HepG2 (cell line): ENCODE results near the gene RGS14. TPM values are rescaled to one million over a fixed set of nuclear protein-coding genes. Genes with fewer than 3 reads are reported as not detected.

Experiments
- HNRNPUL1 ChIP-seq: fragments of 200-400 bp; formaldehyde crosslinking; IDR thresholded peaks from 2 replicates; pipeline ENCODE4 v1.6.1; 2017; ENCODE audit warnings: low read depth, mild to moderate bottlenecking, low read length, moderate library complexity
- ISL2 ChIP-seq: sonication (generic); formaldehyde crosslinking; IDR thresholded peaks from 2 replicates; pipeline ENCODE4 v1.5.0; 2020; ENCODE audit warnings: missing genetic modification reagents
- NPAS2 ChIP-seq: sonication (generic); formaldehyde crosslinking; IDR thresholded peaks from 2 replicates; pipeline ENCODE4 v1.8.0; 2022; ENCODE audit warnings: mild to moderate bottlenecking, missing genetic modification reagents, borderline replicate concordance
- PCBP2 ChIP-seq: fragments of 200-400 bp; formaldehyde crosslinking; optimal IDR thresholded peaks from 2 replicates; pipeline ENCODE3; 2018; ENCODE audit warnings: low read length, low read depth; ENCODE audit not compliant: poor library complexity, severe bottlenecking
- SCMH1 ChIP-seq: sonication (generic); formaldehyde crosslinking; IDR thresholded peaks from 2 replicates; pipeline ENCODE4 v1.9.0; 2021; ENCODE audit warnings: missing genetic modification reagents, mild to moderate bottlenecking, borderline replicate concordance
- XRCC5 ChIP-seq: fragments of 200-400 bp; formaldehyde crosslinking; optimal IDR thresholded peaks from 2 replicates; pipeline ENCODE3; 2017; ENCODE audit warnings: mild to moderate bottlenecking, low read length
- ZNF24 ChIP-seq: fragments of 450-650 bp; IDR thresholded peaks from 2 replicates; pipeline ENCODE4 v1.6.1; 2017; ENCODE audit warnings: antibody characterized with exemption, mild to moderate bottlenecking
- ZNF343 ChIP-seq: sonication (generic); formaldehyde crosslinking; IDR thresholded peaks from 2 replicates; pipeline ENCODE4 v1.4.0; 2020; ENCODE audit warnings: mild to moderate bottlenecking, missing genetic modification reagents
- ZNF546 ChIP-seq: sonication (generic); formaldehyde crosslinking; conservative IDR thresholded peaks from 2 replicates; pipeline ENCODE4 v1.8.1; 2023; ENCODE audit warnings: mild to moderate bottlenecking, missing genetic modification reagents
- polyA plus RNA-seq, 8 experiments: library from polyadenylated mRNA; depleted of rRNA in 3 of 8; stranded (reverse) in 7 of 8; unstranded in 1 of 8; fragments of >200 nt; fragmentation: Illumina TruSeq in 4 of 8; extraction: Trizol in 4 of 8; gene quantifications; 2 replicates each; pipeline versions ENCODE4 v1.2.1 to v1.2.3, GENCODE V29; 2011 to 2016; ENCODE audit warnings: low read depth in 4 of 8, missing spikeins in 1 of 8, mixed read lengths in 1 of 8; ENCODE audit not compliant: insufficient read depth in 1 of 8
- total RNA-seq, 5 experiments: library from RNA; depleted of rRNA; stranded (reverse); fragments of >200 nt; fragmentation: Illumina TruSeq; extraction: Trizol; gene quantifications; 2 replicates each; pipeline ENCODE4 v1.2.3, GENCODE V29; 2016; ENCODE audit warnings: low read depth in 1 of 5
- TF ChIP-seq, protein P1 (sequence below): sonication (generic); formaldehyde crosslinking; conservative IDR thresholded peaks from 2 replicates; pipeline ENCODE4 v1.4.0; 2020; ENCODE audit warnings: mild to moderate bottlenecking, missing genetic modification reagents, moderate library complexity
- TF ChIP-seq, protein P2 (sequence below): sonication (generic); formaldehyde crosslinking; IDR thresholded peaks from 2 replicates; pipeline ENCODE4 v1.5.1; 2020; ENCODE audit warnings: mild to moderate bottlenecking, moderate library complexity, missing genetic modification reagents
- TF ChIP-seq, protein P3 (sequence below): sonication (generic); formaldehyde crosslinking; IDR thresholded peaks from 2 replicates; pipeline ENCODE4 v1.5.0; 2020; ENCODE audit warnings: mild to moderate bottlenecking, missing genetic modification reagents, borderline replicate concordance
- TF ChIP-seq, protein P4 (sequence below): IDR thresholded peaks from 2 replicates; pipeline ENCODE4 v1.6.1; 2012; ENCODE audit warnings: inconsistent platforms
- TF ChIP-seq, protein P5 (sequence below): sonication (generic); formaldehyde crosslinking; IDR thresholded peaks from 2 replicates; pipeline ENCODE4 v1.8.1; 2023; ENCODE audit warnings: mild to moderate bottlenecking, inconsistent platforms, moderate library complexity, missing genetic modification reagents, borderline replicate concordance
- TF ChIP-seq, protein P6 (sequence below): sonication (generic); formaldehyde crosslinking; IDR thresholded peaks from 2 replicates; pipeline ENCODE4 v1.4.0; 2020; ENCODE audit warnings: missing genetic modification reagents

The RGS14 gene
- total and polyA plus RNA-seq, 2 of the 13 experiments (the other 11 are each of a cell fraction or from before 2014, with no cell fraction given): 11.1 to 17.2 TPM

DNA sequence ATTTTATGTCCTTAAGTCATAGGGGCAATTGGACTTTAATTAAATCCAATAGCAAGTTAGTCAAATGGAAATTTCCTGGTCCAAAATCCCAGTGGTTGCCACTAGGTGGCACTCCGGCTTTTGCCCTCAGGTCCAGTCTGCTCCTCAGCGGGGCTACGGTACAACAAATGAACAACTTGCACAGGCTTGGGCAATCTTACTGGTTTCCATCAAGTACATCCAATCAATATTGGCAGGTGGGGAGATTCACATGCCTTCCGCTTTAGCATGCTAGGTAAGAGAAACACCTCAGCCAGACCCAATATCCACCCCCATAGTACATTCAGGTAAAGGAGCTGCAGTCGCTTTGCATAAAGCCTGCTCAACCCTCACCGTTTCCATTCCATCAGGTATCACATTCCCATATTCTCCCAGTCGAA, 39.8 kb upstream of the RGS14 start (continued):
- TF ChIP-seq, protein P1, sequence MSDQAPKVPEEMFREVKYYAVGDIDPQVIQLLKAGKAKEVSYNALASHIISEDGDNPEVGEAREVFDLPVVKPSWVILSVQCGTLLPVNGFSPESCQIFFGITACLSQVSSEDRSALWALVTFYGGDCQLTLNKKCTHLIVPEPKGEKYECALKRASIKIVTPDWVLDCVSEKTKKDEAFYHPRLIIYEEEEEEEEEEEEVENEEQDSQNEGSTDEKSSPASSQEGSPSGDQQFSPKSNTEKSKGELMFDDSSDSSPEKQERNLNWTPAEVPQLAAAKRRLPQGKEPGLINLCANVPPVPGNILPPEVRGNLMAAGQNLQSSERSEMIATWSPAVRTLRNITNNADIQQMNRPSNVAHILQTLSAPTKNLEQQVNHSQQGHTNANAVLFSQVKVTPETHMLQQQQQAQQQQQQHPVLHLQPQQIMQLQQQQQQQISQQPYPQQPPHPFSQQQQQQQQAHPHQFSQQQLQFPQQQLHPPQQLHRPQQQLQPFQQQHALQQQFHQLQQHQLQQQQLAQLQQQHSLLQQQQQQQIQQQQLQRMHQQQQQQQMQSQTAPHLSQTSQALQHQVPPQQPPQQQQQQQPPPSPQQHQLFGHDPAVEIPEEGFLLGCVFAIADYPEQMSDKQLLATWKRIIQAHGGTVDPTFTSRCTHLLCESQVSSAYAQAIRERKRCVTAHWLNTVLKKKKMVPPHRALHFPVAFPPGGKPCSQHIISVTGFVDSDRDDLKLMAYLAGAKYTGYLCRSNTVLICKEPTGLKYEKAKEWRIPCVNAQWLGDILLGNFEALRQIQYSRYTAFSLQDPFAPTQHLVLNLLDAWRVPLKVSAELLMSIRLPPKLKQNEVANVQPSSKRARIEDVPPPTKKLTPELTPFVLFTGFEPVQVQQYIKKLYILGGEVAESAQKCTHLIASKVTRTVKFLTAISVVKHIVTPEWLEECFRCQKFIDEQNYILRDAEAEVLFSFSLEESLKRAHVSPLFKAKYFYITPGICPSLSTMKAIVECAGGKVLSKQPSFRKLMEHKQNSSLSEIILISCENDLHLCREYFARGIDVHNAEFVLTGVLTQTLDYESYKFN: peak; percentile 36; the same call in 1 of the 2 replicates
- TF ChIP-seq ISL2 (CRISPR knock-in tag): no peak
- TF ChIP-seq ZNF343 (CRISPR knock-in tag): no peak
- TF ChIP-seq, protein P2, sequence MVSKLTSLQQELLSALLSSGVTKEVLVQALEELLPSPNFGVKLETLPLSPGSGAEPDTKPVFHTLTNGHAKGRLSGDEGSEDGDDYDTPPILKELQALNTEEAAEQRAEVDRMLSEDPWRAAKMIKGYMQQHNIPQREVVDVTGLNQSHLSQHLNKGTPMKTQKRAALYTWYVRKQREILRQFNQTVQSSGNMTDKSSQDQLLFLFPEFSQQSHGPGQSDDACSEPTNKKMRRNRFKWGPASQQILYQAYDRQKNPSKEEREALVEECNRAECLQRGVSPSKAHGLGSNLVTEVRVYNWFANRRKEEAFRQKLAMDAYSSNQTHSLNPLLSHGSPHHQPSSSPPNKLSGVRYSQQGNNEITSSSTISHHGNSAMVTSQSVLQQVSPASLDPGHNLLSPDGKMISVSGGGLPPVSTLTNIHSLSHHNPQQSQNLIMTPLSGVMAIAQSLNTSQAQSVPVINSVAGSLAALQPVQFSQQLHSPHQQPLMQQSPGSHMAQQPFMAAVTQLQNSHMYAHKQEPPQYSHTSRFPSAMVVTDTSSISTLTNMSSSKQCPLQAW (CRISPR knock-in tag): peak; percentile 68
- no peak for TF ChIP-seq HNRNPUL1
- TF ChIP-seq SCMH1 (CRISPR knock-in tag): no peak
- TF ChIP-seq PCBP2: no peak
- TF ChIP-seq, protein P3, sequence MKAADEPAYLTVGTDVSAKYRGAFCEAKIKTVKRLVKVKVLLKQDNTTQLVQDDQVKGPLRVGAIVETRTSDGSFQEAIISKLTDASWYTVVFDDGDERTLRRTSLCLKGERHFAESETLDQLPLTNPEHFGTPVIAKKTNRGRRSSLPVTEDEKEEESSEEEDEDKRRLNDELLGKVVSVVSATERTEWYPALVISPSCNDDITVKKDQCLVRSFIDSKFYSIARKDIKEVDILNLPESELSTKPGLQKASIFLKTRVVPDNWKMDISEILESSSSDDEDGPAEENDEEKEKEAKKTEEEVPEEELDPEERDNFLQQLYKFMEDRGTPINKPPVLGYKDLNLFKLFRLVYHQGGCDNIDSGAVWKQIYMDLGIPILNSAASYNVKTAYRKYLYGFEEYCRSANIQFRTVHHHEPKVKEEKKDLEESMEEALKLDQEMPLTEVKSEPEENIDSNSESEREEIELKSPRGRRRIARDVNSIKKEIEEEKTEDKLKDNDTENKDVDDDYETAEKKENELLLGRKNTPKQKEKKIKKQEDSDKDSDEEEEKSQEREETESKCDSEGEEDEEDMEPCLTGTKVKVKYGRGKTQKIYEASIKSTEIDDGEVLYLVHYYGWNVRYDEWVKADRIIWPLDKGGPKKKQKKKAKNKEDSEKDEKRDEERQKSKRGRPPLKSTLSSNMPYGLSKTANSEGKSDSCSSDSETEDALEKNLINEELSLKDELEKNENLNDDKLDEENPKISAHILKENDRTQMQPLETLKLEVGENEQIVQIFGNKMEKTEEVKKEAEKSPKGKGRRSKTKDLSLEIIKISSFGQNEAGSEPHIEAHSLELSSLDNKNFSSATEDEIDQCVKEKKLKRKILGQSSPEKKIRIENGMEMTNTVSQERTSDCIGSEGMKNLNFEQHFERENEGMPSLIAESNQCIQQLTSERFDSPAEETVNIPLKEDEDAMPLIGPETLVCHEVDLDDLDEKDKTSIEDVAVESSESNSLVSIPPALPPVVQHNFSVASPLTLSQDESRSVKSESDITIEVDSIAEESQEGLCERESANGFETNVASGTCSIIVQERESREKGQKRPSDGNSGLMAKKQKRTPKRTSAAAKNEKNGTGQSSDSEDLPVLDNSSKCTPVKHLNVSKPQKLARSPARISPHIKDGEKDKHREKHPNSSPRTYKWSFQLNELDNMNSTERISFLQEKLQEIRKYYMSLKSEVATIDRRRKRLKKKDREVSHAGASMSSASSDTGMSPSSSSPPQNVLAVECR (CRISPR knock-in tag): peak; percentile 21; the same call in 1 of the 2 replicates
- TF ChIP-seq ZNF546 (CRISPR knock-in tag): no peak
- no peak for TF ChIP-seq ZNF24
- TF ChIP-seq XRCC5: peak; percentile 66
- no peak for TF ChIP-seq NPAS2
- TF ChIP-seq, protein P4, sequence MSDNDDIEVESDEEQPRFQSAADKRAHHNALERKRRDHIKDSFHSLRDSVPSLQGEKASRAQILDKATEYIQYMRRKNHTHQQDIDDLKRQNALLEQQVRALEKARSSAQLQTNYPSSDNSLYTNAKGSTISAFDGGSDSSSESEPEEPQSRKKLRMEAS: 0 out of 2 replicates have a peak, but pooled peaks have one; percentile 29
- TF ChIP-seq, protein P5, sequence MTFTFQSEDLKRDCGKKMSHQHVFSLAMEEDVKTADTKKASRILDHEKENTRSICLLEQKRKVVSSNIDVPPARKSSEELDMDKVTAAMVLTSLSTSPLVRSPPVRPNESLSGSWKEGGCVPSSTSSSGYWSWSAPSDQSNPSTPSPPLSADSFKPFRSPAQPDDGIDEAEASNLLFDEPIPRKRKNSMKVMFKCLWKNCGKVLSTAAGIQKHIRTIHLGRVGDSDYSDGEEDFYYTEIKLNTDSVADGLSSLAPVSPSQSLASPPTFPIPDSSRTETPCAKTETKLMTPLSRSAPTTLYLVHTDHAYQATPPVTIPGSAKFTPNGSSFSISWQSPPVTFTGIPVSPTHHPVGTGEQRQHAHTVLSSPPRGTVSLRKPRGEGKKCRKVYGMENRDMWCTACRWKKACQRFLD: no peak
- TF ChIP-seq, protein P6, sequence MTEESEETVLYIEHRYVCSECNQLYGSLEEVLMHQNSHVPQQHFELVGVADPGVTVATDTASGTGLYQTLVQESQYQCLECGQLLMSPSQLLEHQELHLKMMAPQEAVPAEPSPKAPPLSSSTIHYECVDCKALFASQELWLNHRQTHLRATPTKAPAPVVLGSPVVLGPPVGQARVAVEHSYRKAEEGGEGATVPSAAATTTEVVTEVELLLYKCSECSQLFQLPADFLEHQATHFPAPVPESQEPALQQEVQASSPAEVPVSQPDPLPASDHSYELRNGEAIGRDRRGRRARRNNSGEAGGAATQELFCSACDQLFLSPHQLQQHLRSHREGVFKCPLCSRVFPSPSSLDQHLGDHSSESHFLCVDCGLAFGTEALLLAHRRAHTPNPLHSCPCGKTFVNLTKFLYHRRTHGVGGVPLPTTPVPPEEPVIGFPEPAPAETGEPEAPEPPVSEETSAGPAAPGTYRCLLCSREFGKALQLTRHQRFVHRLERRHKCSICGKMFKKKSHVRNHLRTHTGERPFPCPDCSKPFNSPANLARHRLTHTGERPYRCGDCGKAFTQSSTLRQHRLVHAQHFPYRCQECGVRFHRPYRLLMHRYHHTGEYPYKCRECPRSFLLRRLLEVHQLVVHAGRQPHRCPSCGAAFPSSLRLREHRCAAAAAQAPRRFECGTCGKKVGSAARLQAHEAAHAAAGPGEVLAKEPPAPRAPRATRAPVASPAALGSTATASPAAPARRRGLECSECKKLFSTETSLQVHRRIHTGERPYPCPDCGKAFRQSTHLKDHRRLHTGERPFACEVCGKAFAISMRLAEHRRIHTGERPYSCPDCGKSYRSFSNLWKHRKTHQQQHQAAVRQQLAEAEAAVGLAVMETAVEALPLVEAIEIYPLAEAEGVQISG (CRISPR knock-in tag): peak; percentile 24; the same call in 1 of the 2 replicates
